ENCODE results near the gene UFD1.

The UFD1 gene, protein sequence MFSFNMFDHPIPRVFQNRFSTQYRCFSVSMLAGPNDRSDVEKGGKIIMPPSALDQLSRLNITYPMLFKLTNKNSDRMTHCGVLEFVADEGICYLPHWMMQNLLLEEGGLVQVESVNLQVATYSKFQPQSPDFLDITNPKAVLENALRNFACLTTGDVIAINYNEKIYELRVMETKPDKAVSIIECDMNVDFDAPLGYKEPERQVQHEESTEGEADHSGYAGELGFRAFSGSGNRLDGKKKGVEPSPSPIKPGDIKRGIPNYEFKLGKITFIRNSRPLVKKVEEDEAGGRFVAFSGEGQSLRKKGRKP

DNA sequence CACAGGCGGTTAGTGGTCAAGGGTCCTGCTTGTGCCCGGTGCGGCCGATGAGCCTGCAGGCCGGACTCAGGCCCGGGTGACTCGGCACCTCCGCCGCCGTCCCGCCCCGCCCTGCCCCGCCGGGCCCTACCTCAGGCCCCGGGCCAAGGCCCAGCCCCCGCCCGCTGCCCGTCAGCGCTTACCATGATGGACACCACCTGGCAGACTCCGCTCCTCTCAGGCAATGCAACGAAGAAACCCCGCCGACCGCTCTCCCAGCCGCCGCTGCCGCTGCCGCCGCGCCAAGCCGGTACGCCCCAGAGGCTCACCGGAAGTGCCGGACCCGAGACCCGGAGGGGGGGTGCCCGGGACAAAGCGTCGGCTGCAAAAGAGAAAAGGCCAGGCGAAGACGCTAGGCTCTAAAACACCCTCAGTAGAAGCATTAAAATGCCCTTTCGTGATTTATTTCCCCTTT is at the start of gene UFD1:
TSS of gene UFD1 (minus strand) at position 293 of the 454 bp plus-strand sequence. CDS start at position 185, 108 bp downstream.
- peak; percentile 78 for DNase-seq

DNA sequence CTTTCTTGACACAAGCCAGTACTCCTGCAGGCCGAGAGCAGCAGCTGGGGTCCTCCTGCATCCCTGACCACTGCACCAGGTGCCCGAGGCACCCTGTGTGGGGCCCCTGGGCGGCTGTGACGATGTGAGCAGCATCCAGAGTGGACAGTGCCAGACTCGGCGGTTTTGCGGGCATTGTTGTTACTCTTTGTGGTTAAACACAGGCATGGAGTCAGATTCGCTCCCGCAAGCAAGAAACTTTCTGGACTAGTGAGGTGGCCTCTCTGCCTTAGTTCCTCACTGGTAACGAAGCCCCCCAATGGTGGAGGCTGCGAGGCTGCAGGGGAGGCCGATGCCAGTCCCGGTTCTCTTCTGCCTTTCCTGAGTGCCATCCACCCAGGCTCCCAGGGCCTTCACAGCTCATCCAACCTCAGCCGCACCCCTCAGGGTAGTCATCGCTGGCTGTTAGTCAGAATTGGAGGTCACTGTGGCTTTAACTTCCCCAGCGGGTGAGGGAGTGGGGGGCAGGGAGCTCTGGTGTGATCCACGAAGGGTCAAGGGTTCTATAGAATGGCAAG is 48.9 kb upstream of the UFD1 start:
- DNase-seq = no peak

GRCh38 chr22:19527321-19527721 is 48.3 kb upstream of the UFD1 start:
- no peak for DNase-seq

GRCh38 chr22:19526702-19527111 is 47.7 kb upstream of the UFD1 start:
- no peak for DNase-seq

DNA sequence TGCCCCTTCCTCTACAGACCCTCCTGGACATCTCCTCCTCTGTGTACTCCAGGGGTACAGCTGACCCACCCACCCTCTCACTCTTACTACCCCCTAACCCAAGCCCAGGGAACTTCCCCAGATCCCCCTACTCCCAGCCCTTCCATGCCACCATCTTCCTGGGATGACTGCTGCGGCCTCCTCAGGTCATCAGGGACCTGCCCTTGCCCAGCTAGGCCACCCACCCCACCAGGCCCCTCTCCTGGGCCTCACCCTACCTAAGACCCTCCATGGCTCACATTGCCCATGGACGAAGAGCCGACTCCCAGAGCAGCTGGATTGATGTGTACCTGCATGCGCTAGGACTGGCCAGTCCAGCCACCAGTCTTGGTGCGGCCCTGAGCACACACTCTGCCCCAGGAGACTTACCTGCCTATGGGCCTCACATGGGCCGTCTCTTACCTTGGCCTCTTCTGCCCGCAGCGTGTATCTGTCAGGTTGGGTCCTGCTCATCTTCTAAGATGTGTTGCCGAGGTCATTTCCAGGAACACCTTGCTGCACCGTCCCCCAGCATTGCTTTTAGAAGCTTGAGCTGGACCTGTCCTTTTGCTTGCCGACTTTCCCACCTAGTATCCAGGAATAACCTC is 47.2 kb upstream of the UFD1 start:
- DNase-seq = no peak

GRCh38 chr22:19525666-19526065 is 46.7 kb upstream of the UFD1 start:
- DNase-seq = no peak

DNA sequence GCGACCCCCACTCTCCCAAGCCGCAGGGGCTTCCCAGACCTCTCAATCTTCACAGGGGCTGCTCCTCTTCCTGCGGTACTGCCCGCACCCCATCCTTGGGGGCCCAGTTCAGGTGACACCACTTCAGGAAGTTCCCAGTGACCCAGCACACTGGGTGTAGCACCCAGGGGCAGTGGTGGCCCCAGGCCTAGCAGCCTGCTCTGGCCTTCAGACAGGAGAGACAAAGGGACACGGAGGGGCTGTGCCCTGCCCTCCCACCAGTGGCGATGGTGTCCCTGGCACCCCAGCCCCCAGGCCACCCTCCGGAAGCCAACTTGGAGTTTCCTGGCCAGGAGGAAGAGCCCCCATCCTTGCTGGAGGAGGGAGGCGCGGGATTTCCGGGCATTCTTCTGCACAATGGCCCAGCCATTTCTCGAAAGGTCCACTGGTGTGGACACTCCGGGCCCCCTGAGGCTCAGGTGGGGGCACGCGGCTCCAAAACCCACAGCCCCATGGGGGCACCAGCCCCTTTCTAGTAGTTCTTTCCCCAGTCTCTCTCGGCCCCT is 46.2 kb upstream of the UFD1 start:
- DNase-seq = no peak

- no peak for DNase-seq
Observed at GRCh38 chr22:19524170-19525115, 45.5 kb upstream of the UFD1 start, which contains the start of gene CLDN5. Gene CLDN5 (minus strand): TSS chr22:19524410. CDS start chr22:19524255, 155 bp downstream.

DNA sequence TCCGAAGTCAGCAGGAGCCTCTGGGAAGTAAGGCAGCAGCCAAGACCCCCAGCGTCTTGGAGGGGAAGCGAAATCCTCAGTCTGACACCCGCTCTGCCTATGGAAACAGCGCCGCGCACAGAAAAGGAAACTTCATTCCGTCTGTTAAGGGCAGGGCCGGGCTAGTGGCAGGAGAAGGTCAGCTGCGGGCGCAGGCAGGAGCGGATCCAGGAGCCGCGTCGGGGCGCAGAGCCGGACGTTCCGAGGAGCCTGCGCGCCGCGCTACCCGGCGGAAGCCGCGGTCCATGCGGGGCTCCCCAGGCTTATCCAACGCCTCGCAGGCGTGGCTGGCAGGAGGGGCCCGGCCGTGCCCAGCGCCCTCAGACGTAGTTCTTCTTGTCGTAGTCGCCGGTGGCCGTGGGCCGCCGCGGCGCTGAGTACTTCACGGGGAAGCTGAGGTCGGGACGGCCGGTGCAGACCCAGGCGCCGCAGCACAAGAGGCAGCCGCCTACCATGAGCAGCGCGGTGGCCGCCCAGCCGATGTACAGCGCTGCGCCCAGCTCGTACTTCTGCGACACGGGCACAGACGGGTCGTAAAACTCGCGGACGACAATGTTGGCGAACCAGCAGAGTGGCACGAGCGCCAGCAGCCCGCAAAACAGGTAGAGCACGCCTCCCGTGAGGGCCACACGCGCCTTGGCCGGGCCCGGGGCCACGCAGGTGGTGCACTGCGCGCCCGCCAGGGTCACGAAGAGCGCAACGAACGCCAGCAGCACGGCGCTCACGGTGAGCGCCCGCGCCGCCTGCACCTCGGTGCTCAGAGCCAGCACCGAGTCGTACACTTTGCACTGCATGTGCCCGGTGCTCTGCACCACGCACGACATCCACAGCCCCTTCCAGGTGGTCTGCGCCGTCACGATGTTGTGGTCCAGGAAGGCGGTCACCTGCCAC is 44.5 kb upstream of the UFD1 start:
- DNase-seq = no peak

DNA sequence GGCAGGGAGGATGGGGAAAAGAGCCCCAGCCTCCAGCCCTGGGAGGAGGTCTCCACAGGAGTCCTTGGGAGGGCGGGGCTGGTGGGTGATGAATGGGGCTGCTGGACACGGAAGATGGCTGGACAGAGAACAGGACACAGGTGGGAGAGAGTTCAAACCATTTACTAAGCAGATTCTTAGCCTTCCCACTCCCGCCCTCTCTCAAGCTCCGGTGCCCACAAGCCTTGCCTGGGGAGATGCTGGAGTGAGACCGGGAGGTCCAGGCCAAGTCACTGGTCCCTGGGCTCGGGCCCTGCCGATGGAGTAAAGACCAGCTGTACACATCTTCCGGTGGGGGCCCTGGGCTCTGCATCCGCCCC is 43.9 kb upstream of the UFD1 start:
- DNase-seq = no peak

- DNase-seq = no peak
Observed at GRCh38 chr22:19522190-19522880, 43.3 kb upstream of the UFD1 start.

- no peak for DNase-seq
Observed at GRCh38 chr22:19520566-19521305, 41.7 kb upstream of the UFD1 start.

- no peak for DNase-seq
Observed at GRCh38 chr22:19520007-19520406, 41.0 kb upstream of the UFD1 start.

DNA sequence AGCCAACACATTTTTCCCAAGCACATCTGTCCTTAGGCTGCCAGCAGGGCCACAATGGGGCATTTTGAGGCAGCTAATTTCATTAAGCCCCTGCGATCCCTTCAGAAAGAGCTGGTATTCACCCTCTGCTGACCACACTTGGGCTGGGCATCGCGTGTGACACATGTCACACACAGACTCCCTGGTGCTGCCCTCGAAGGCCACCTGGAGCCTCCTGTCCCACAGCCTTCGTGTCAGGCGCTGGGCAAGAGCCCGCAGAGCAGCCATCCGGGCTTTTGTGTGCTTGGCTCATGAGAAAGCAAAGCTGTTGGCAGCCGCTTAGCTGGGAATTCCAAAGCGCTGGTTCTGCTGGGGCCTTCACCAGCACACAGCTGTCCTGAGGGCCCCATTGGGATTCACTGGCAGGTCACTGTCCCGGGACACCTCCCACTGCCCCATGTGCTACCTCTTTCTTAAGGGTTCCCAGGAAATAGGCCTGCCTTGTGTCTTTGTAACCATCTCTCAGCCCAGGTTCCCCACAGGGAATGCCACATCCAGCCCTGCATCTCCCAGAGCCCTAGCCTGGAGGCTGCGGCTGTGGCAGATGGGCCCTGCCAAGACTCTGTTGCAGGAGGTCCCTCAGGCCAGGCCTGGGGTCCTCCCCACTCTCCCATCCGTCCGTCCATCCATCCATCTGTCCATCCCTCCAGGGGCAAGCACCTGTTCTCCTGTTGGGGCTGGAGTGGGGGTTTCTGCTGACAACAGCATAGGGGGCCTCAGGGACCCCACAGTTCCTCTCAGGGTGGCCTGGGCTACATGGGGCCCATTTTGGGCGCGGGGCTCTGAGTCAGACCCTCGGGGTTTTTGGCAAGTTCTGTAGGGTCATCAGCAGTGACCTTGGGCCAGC is 40.3 kb upstream of the UFD1 start:
- DNase-seq = no peak

DNA sequence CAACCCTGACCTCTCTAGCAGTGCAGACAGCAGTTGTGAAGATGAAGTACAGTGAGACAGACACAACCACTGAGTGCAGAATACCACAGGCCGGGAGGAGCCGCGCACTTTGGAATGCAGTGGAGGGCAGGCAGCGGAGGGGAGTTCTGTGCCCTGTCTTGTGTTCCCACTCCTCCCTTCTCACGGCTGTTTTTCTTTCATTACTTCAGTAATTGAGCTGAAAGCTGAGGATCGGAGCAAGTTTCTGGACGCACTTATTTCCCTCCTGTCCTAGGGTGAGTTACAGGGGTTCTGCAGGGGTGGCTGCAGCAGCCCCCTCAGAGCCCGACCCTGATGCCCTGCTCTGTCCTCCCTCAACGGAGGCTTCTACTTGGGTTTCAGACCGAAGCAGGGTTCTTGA is 39.6 kb upstream of the UFD1 start:
- no peak for DNase-seq

DNA sequence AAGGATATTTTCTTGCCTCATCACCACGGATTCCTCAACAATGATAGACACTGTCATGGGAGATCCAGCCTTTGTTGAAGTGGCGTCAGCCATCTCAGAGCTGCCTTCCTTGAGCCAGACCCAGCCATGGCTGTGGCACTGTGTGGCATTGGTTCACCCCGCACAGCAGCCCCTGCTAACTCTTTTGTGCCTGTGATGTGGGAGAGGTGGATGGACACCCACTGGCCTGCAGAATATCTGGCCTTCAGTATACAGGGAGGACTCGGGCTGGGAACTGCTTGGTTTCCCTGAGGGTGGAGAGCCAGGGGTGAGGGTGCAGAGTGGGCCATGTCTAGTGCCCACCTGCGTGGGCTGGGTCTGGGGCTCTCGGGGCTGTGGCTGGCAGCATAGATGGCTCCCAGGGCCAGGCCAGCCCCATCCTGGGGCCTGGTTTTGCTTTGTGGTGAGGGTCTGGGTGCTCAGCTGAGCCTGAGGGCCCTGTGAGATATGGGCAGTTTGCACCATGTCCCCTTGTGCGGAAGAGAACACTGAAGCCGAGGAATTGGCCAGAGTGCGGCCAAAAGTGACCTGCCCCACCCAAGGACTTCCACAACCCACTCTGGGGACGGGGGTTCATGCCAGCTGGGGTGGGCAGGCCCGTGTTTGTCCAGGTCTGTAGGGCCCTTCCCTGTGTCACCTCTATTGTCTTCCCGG is 39.1 kb upstream of the UFD1 start:
- DNase-seq = no peak

DNA sequence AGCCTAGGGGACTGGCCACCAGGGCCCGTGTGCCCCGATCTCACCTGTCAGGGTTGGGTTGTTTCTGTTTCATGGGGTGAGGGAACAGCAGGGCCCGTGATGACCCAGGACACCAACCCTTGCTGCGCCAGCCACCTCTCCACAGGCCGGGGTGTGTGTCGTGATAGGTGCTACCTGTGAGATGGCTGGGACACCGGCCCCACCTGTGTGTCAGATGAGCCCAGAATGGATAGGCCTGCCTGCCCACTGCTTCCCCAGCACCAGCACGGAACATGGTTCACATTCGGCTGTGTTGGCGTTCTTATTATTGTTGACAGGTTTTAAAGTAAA is 38.1 kb upstream of the UFD1 start:
- no peak for DNase-seq

DNA sequence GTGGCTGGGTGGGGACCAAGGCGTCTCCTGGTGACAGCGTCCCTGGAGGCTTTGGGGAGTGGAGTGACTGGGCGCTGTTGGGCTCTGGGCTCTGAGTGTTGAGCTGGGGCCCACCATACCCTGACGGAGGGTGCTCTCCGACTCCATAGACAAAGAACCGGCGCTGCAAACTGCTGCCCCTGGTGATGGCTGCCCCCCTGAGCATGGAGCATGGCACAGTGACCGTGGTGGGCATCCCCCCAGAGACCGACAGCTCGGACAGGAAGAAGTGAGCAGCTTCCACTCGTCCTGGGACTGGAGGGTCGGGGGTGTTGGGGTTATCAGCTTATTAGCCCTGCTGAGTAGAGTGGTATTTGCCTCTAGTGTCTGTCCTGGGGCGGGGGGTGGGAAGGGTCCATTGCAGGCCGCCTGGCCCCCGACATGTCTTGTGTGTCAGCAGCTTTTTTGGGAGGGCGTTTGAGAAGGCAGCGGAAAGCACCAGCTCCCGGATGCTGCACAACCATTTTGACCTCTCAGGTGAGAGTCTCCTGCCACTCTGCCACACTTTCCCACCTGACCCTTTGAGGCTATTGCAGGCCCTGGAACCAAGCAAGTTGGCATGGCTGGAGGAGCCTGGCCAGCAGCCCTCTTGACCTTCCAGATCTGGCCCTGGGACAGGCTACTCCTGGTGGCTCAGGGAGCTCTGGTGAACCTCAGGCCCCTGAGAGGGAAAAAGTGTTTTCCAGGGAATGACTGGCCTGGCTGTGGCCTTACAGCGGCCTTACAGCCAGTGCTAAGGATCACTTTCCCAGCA is 37.6 kb upstream of the UFD1 start:
- DNase-seq = no peak
